HUES6 (cell line): ENCODE measurements around the gene NRP2.

Experiments used
- H3K27ac ChIP-seq: 2 replicates; pipeline ENCODE4 v1.7.0; 2013; ENCODE audit warnings: low read depth, mild to moderate bottlenecking, low read length, inconsistent platforms
- H3K27me3 ChIP-seq: 2 replicates; pipeline ENCODE4 v1.6.1; 2013; ENCODE audit warnings: low read length; ENCODE audit not compliant: control insufficient read depth, insufficient read depth
- H3K36me3 ChIP-seq: 2 replicates; pipeline ENCODE4 v1.6.1; 2013; ENCODE audit warnings: low read length; ENCODE audit not compliant: control insufficient read depth, insufficient read depth
- H3K4me1 ChIP-seq: 2 replicates; pipeline ENCODE4 v1.6.1; 2013; ENCODE audit warnings: low read length; ENCODE audit not compliant: control insufficient read depth, insufficient read depth
- H3K4me3 ChIP-seq: 2 replicates; pipeline ENCODE4 v1.5.1; 2013; ENCODE audit warnings: low read depth, low read length
- H3K9ac ChIP-seq: one replicate; pipeline ENCODE4 v1.6.1; 2013; ENCODE audit warnings: mild to moderate bottlenecking, low read length
- H3K9me3 ChIP-seq: 2 replicates; pipeline ENCODE4 v1.6.1; 2013; ENCODE audit warnings: low read depth, low read length; ENCODE audit not compliant: control insufficient read depth, insufficient read depth

Gene NRP2

GRCh38 chr2:205659922-205660321 lies 22.4 kb upstream of the NRP2 start:
- Histone ChIP-seq H3K36me3 (no peaks in the 10 kb centered on the region), H3K9ac (no peak overlapping the region), H3K27me3 (no peaks in the 10 kb centered on the region), H3K9me3 (no peaks in the 10 kb centered on the region), H3K27ac (no peak overlapping the region), H3K4me1 (peaks cover 8% of the 10 kb centered on the region; the same call in 1 of the 2 replicates), H3K4me3 (no peak overlapping the region)

DNA sequence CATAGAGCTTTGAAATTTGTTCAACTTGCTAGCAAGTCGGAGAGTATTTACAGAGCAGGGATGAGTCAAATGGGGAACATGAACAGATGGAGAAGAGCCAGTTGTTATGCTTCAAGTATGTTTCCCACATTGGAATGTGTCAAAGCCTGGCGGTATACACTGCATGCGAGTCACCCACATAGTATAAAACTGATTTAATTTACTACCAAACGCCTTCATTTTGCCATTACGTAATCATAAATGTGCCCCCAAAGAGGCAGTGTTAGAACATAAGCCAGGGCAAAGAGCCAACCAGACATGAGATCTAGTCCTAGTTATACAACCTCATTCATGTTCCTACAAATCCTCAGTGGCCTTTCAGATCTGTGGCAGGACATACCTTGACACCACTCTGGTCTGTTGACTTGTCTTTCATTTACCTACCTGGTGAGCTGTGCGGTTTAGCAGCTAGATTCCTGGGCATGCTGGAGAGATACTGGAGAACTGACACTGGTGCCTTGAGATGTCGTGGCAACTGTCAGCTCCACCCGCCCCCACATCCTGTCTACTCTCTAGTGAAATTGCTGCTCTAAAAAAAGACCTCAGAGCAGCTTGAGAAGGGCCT lies 21.7 kb upstream of the NRP2 start:
- no peak overlapping the region for H3K4me3 ChIP-seq
- H3K4me1 ChIP-seq = peaks cover 8% of the 10 kb centered on the region; the same call in 1 of the 2 replicates
- H3K27me3 ChIP-seq = no peaks in the 10 kb centered on the region
- H3K9ac ChIP-seq = no peak overlapping the region
- H3K9me3 ChIP-seq = no peaks in the 10 kb centered on the region
- no peak overlapping the region for H3K27ac ChIP-seq
- no peaks in the 10 kb centered on the region for H3K36me3 ChIP-seq

DNA sequence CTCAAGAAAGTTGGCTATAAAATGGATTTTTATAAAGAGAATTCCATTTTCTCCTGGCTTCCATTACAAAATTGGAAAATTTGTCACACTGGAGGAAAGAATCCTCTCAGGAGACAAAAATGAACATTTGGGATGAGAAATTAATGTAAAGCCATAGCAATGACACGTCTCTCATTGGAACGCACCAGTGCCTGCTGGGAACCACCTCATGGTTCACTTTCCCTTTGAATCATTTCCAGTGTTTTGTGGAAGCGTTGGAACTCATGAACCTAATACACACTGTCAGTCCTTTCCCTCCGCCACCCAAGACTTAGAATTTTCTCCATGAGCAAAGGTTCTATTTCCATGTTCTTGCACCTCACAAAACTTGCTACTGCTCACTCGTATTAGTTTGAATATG lies 21.0 kb upstream of the NRP2 start:
- Histone ChIP-seq H3K9me3 (no peaks in the 10 kb centered on the region), H3K36me3 (no peaks in the 10 kb centered on the region), H3K4me3 (no peak overlapping the region), H3K27ac (no peak overlapping the region), H3K9ac (no peak overlapping the region), H3K4me1 (peaks cover 8% of the 10 kb centered on the region; the same call in 1 of the 2 replicates), H3K27me3 (no peaks in the 10 kb centered on the region)

GRCh38 chr2:205662206-205662965 lies 19.9 kb upstream of the NRP2 start:
- Histone ChIP-seq H3K36me3 (no peaks in the 10 kb centered on the region), H3K9me3 (no peaks in the 10 kb centered on the region), H3K4me1 (peaks cover 5% of the 10 kb centered on the region; the same call in 1 of the 2 replicates), H3K9ac (no peak overlapping the region), H3K27ac (no peak overlapping the region), H3K27me3 (no peaks in the 10 kb centered on the region), H3K4me3 (no peak overlapping the region)

DNA sequence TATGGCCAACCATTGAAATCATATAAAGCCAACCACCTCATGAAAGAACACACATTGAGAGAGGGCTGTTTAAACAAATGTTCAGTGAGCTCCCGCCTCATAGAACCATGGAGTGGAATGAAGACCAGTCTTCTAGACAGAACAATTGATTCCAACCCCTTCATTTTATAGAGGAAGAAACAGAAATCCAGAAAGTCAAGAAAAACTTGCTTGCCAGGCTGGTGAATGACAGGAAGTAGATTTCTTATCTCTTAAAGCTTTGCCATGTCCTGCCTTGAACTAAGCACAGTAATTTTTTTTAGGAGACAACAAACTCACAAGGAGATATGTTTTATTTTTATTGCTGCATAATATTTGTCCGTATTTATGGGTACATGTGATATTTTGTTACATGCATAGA lies 16.5 kb upstream of the NRP2 start:
- H3K9ac ChIP-seq = no peak overlapping the region
- peaks cover 6% of the 10 kb centered on the region for H3K4me1 ChIP-seq
- H3K27me3 ChIP-seq = no peaks in the 10 kb centered on the region
- H3K9me3 ChIP-seq = peaks cover 6% of the 10 kb centered on the region; the same call in 1 of the 2 replicates
- no peaks in the 10 kb centered on the region for H3K36me3 ChIP-seq
- no peak overlapping the region for H3K27ac ChIP-seq
- no peak overlapping the region for H3K4me3 ChIP-seq

DNA sequence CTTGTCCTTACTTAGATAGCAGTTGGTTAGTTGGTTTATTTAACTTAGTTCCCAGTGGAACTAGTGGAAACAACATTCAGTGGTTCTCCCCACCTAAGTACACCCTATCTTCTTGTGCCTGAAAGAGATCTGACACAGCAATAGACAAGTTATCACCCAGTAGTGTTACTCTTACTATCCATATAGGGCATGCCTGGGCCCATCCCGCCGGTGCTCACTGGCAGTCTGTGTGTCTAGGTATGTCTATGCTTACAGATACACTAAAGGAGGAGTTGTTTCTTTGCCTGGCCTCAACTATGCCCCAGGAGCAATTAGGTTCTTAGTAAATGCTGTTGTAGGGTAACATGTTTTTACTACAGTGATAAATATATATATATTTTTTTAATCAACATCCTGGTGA lies 12.0 kb upstream of the NRP2 start:
- Histone ChIP-seq H3K27ac (0 out of 2 replicates have a peak overlapping the region, but pooled peaks have one; percentile 3), H3K9ac (no peak overlapping the region), H3K36me3 (no peaks in the 10 kb centered on the region), H3K9me3 (peaks cover 6% of the 10 kb centered on the region; the same call in 1 of the 2 replicates), H3K4me1 (peaks cover 19% of the 10 kb centered on the region), H3K27me3 (no peaks in the 10 kb centered on the region), H3K4me3 (no peak overlapping the region)

GRCh38 chr2:205673312-205673711 lies 9.0 kb upstream of the NRP2 start:
- H3K36me3 ChIP-seq = no peaks in the 10 kb centered on the region
- no peak overlapping the region for H3K4me3 ChIP-seq
- H3K9ac ChIP-seq = no peak overlapping the region
- H3K27ac ChIP-seq = no peak overlapping the region
- no peaks in the 10 kb centered on the region for H3K27me3 ChIP-seq
- peaks cover 6% of the 10 kb centered on the region; the same call in 1 of the 2 replicates for H3K9me3 ChIP-seq
- peaks cover 24% of the 10 kb centered on the region for H3K4me1 ChIP-seq

DNA sequence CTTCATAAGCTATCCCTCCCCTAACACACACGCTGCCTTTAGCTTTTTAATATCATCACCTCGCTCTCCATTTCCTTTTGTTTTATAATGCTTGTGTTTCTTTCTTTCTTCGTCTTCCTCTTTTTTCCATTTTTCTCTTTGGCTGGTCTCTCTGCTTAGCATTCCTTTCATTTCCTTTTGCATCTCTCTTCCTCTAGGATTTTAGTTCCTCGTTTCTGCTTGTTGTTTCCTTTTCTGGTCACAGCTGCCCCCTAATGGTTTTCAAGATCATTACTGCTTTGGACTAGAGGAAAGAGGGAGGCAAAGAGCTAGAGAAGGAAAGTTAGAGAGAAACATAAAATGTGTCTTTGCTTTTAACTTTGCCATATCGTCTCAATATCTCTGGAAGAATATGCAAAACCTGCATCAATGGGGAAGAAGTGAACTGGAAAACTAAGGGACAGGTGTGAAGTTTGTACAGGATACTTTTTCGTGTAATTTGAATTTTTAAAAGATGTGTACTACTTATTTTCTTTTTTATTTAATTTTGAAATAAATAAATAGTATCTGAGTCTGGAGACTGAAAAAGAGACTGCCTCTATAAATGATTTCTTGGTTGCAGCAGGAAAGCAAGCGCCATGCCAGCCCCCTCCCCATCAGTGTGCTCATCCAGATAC lies 6.3 kb upstream of the NRP2 start:
- Histone ChIP-seq H3K9me3 (no peaks in the 10 kb centered on the region), H3K36me3 (no peaks in the 10 kb centered on the region), H3K4me1 (peaks cover 31% of the 10 kb centered on the region), H3K4me3 (no peak overlapping the region), H3K9ac (no peak overlapping the region), H3K27ac (no peak overlapping the region), H3K27me3 (no peaks in the 10 kb centered on the region)

DNA sequence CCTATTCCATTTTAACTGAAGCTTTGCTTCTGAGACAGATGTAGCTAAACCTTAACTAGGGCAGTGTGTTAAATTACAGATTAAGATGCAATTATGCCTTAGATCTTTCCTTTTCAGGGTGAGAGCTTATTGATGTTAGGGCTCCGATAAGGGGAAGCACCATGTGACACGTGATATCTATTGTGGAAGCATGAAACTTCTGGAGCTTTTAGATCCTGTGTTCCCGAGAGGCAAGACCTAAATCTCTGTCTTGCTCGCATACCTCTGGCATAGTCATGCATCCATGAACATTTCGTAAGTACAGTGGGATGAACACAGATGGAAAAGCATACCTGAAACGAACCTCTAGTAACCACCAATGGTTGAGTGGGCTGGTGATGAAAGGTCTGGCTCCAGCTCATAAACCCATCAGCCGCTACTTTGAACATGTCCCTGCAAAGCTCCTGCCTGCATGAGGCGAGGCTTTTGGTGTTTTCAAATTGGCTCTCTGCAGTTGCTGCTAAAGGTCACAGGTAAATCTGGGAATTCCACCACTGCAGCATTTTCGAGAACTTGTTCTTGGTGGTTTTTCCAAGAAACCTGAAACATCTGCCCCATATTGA lies 3.7 kb upstream of the NRP2 start:
- Histone ChIP-seq H3K4me1 (peaks cover 31% of the 10 kb centered on the region), H3K36me3 (no peaks in the 10 kb centered on the region), H3K9ac (no peak overlapping the region), H3K4me3 (no peak overlapping the region), H3K27me3 (peaks cover 12% of the 10 kb centered on the region), H3K9me3 (no peaks in the 10 kb centered on the region), H3K27ac (no peak overlapping the region)

DNA sequence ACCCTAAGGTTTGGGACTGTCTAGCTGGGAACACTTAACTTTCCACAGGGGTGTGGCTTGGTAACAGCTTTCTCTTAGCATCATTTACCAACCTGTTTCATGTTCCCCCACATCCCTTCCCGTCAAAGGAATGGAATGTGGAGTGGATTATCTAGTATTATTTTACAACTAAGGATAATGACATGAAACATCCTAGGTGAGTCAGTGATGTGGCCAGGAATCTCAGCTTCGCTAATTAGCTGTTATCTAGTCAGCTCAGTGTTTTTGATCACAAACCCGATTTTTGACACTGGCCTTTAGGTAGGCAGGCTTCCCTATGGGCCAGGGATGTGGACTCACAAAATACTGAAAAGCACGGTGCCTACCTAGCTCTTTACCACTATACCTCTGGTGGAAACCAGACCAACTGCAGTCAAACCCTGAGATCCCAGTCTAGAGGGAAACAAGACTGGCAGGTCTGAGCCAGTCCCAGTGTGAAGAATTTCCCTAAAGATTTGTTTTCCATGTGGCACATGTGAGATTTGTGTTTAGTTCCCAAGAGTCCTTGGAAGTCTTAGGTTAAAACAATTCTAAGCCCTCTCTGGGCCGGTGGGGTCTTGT lies 2.8 kb upstream of the NRP2 start:
- H3K27ac ChIP-seq = no peak overlapping the region
- no peaks in the 10 kb centered on the region for H3K9me3 ChIP-seq
- H3K4me1 ChIP-seq = peaks cover 40% of the 10 kb centered on the region
- no peaks in the 10 kb centered on the region for H3K36me3 ChIP-seq
- no peak overlapping the region for H3K4me3 ChIP-seq
- H3K27me3 ChIP-seq = peaks cover 21% of the 10 kb centered on the region
- no peak overlapping the region for H3K9ac ChIP-seq
